HG03039 (cell line): ENCODE results near the gene DNAJC9.
"Not testable (repeated sequence)": the region's sequence is repeated elsewhere in the genome, so short reads cannot be mapped to it uniquely, and the experiment has no call there.

ENCODE experiments used
- ATAC-seq: cut with Tn5 transposase; IDR thresholded peaks from one replicate; pipeline ENCODE4 v1.9.1; 2021; ENCODE audit warnings: mild to moderate bottlenecking, moderate library complexity; ENCODE audit not compliant: unreplicated experiment

Gene DNAJC9

GRCh38 chr10:73246646-73247508 lies at the start of gene DNAJC9:
DNAJC9 (minus strand) TSS chr10:73247255; CDS start chr10:73247189, 66 bp downstream.
- ATAC-seq, result peak; percentile 73

GRCh38 chr10:73293461-73293860 lies 46.4 kb upstream of the DNAJC9 start:
- ATAC-seq, result no peak

- no peak for ATAC-seq
Measured at GRCh38 chr10:73289958-73290357, 42.9 kb upstream of the DNAJC9 start.

GRCh38 chr10:73287441-73287840 lies 40.4 kb upstream of the DNAJC9 start:
- ATAC-seq, result no peak

GRCh38 chr10:73281097-73281496 lies 34.0 kb upstream of the DNAJC9 start:
- ATAC-seq, result no peak

GRCh38 chr10:73264423-73264822 lies 17.4 kb upstream of the DNAJC9 start:
- no peak for ATAC-seq

GRCh38 chr10:73263693-73264347 lies 16.8 kb upstream of the DNAJC9 start:
- ATAC-seq, result no peak

- no peak for ATAC-seq
Measured at GRCh38 chr10:73262880-73263555, 16.0 kb upstream of the DNAJC9 start.

GRCh38 chr10:73262105-73262730 lies 15.2 kb upstream of the DNAJC9 start:
- ATAC-seq, result no peak

GRCh38 chr10:73261362-73261995 lies 14.4 kb upstream of the DNAJC9 start:
- no peak for ATAC-seq

- ATAC-seq, result not testable (repeated sequence)
Measured at GRCh38 chr10:73258612-73259011, 11.6 kb upstream of the DNAJC9 start.

GRCh38 chr10:73253225-73253555 lies 6.1 kb upstream of the DNAJC9 start:
- ATAC-seq, result no peak

GRCh38 chr10:73252445-73253224 lies 5.6 kb upstream of the DNAJC9 start, which contains the start of gene MRPS16:
MRPS16 (minus strand) TSS chr10:73252644; CDS start chr10:73252482, 162 bp downstream.
- ATAC-seq, result peak; percentile 60

- ATAC-seq, result peak; percentile 32
Measured at GRCh38 chr10:73251683-73252444, 4.8 kb upstream of the DNAJC9 start.

GRCh38 chr10:73248259-73248724 lies 1.2 kb upstream of the DNAJC9 start:
- no peak for ATAC-seq

GRCh38 chr10:73247509-73248258 lies 629 bp upstream of the DNAJC9 start:
- no peak for ATAC-seq

- no peak for ATAC-seq
Measured at GRCh38 chr10:73246322-73246645, 771 bp downstream of the DNAJC9 start.

GRCh38 chr10:73244866-73245477 lies 2.1 kb downstream of the DNAJC9 start:
- ATAC-seq, result no peak
